T-helper 2 cell (primary cell): Measurements from ENCODE around the gene TBKBP1.
A peak's percentile ranks its signal among the peaks of the same experiment; 100 is the strongest.

ENCODE experiments used
- DNase-seq, 5 experiments: peaks; one replicate each; pipeline versions ENCODE4 v3.0.0 to v3.0.0-alpha.2; 2012 to 2022

The TBKBP1 gene

GRCh38 chr17:47697906-47698711, 4.1 kb downstream of the TBKBP1 start:
- no peak for DNase-seq

- DNase-seq = peak; percentile 55 to 79 (median 60)
Observed at GRCh38 chr17:47698749-47699535, 5.0 kb downstream of the TBKBP1 start.

- no peak for DNase-seq
Observed at GRCh38 chr17:47699536-47699840, 5.5 kb downstream of the TBKBP1 start.

GRCh38 chr17:47700471-47701449, 6.8 kb downstream of the TBKBP1 start:
- DNase-seq = peak in 1 of 5 experiments; percentile 43

- DNase-seq = no peak
Observed at GRCh38 chr17:47701608-47702007, 7.6 kb downstream of the TBKBP1 start.

GRCh38 chr17:47702391-47702995, 8.5 kb downstream of the TBKBP1 start:
- DNase-seq = no peak

- peak in 2 of 5 experiments; percentile 37 to 64 for DNase-seq
Observed at GRCh38 chr17:47703191-47703591, 9.2 kb downstream of the TBKBP1 start.

- DNase-seq = no peak
Observed at GRCh38 chr17:47703671-47704070, 9.7 kb downstream of the TBKBP1 start.

GRCh38 chr17:47704116-47704515, 10.2 kb downstream of the TBKBP1 start:
- DNase-seq = no peak

- no peak for DNase-seq
Observed at GRCh38 chr17:47704736-47705135, 10.8 kb downstream of the TBKBP1 start.

GRCh38 chr17:47705536-47706530, 11.9 kb downstream of the TBKBP1 start:
- DNase-seq = peak in 1 of 5 experiments; percentile 47

- DNase-seq = no peak
Observed at GRCh38 chr17:47707056-47707804, 13.3 kb downstream of the TBKBP1 start.

GRCh38 chr17:47707884-47708283, 13.9 kb downstream of the TBKBP1 start:
- DNase-seq = no peak

GRCh38 chr17:47708312-47708863, 14.4 kb downstream of the TBKBP1 start:
- no peak for DNase-seq

- DNase-seq = no peak
Observed at GRCh38 chr17:47708864-47709541, 15.0 kb downstream of the TBKBP1 start.

- no peak for DNase-seq
Observed at GRCh38 chr17:47709594-47709993, 15.6 kb downstream of the TBKBP1 start.

GRCh38 chr17:47711366-47712099, 17.6 kb downstream of the TBKBP1 start:
- no peak for DNase-seq

GRCh38 chr17:47712330-47713023, 18.5 kb downstream of the TBKBP1 start:
- no peak for DNase-seq
